Measurements from ENCODE around the gene CD1E. TPM values are rescaled to one million over a fixed set of nuclear protein-coding genes. Genes with fewer than 3 reads are reported as not detected.

CD1E gene
- total and polyA plus RNA-seq, 2 of the 13 experiments (the other 11 are each of a cell fraction or from before 2014, with no cell fraction given): not detected

DNA sequence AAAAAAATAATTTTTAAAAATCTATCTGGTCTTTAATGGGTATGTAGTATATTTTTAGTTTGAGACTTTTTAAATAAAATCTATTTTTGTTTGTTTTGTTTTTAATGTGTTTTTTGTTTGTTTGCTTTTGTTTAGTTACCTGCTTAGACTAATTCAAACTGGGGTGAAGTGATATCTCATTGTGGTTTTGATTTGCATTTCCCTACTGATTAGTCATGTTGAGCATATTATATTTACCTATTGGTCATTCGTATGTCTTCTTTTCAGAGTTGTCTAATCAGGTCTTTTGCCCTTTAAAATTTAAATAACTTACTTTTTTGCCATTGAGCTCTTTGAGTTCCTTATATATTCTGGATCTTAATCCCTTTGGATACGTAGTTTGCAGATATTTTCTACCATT is 42.6 kb upstream of the CD1E start:
- H3K9ac ChIP-seq (ENCODE audit: insufficient read depth, low read depth, low read length): no peak overlapping the region
- TF ChIP-seq RARA (CRISPR knock-in tag; IDR thresholded peaks at IDR 0.05) (no peak), ARID2 (CRISPR knock-in tag; IDR thresholded peaks at IDR 0.05; ENCODE audit: borderline replicate concordance) (no peak), ERF (CRISPR knock-in tag; IDR thresholded peaks at IDR 0.05) (no peak), ZNF780A (CRISPR knock-in tag; IDR thresholded peaks at IDR 0.05) (no peak), ZNF260 (CRISPR knock-in tag; IDR thresholded peaks at IDR 0.05; ENCODE audit: borderline replicate concordance, low read depth) (no peak), HMG20B (CRISPR knock-in tag; conservative IDR thresholded peaks at IDR 0.05) (no peak), ZNF570 (CRISPR knock-in tag; IDR thresholded peaks at IDR 0.05; ENCODE audit: borderline replicate concordance) (no peak), ZNF451 (CRISPR knock-in tag; IDR thresholded peaks at IDR 0.05) (no peak)
- TF ChIP-seq, protein P1, sequence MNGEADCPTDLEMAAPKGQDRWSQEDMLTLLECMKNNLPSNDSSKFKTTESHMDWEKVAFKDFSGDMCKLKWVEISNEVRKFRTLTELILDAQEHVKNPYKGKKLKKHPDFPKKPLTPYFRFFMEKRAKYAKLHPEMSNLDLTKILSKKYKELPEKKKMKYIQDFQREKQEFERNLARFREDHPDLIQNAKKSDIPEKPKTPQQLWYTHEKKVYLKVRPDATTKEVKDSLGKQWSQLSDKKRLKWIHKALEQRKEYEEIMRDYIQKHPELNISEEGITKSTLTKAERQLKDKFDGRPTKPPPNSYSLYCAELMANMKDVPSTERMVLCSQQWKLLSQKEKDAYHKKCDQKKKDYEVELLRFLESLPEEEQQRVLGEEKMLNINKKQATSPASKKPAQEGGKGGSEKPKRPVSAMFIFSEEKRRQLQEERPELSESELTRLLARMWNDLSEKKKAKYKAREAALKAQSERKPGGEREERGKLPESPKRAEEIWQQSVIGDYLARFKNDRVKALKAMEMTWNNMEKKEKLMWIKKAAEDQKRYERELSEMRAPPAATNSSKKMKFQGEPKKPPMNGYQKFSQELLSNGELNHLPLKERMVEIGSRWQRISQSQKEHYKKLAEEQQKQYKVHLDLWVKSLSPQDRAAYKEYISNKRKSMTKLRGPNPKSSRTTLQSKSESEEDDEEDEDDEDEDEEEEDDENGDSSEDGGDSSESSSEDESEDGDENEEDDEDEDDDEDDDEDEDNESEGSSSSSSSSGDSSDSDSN (CRISPR knock-in tag; IDR thresholded peaks at IDR 0.05): no peak
- TF ChIP-seq, protein P2, sequence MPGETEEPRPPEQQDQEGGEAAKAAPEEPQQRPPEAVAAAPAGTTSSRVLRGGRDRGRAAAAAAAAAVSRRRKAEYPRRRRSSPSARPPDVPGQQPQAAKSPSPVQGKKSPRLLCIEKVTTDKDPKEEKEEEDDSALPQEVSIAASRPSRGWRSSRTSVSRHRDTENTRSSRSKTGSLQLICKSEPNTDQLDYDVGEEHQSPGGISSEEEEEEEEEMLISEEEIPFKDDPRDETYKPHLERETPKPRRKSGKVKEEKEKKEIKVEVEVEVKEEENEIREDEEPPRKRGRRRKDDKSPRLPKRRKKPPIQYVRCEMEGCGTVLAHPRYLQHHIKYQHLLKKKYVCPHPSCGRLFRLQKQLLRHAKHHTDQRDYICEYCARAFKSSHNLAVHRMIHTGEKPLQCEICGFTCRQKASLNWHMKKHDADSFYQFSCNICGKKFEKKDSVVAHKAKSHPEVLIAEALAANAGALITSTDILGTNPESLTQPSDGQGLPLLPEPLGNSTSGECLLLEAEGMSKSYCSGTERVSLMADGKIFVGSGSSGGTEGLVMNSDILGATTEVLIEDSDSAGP (CRISPR knock-in tag; IDR thresholded peaks at IDR 0.05; ENCODE audit: borderline replicate concordance): no peak
- TF ChIP-seq, protein P3, sequence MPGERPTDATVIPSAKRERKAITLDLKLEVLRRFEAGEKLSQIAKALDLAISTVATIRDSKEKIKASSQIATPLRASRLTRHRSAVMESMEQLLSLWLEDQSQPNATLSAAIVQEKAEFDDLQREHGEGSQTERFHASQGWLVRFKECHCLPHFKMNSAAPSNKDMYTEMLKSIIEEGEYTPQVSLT (CRISPR knock-in tag; IDR thresholded peaks at IDR 0.05; ENCODE audit: borderline replicate concordance, low read depth): no peak
- H3K27me3 ChIP-seq (ENCODE audit: control insufficient read depth in 1 of 2, insufficient read depth in 2 of 2, low read length in 2 of 2): no peaks in the 10 kb centered on the region
- in situ Hi-C loops (cut with HindIII; ENCODE audit: extremely low pct_ligation_motif_present, low pct_unique_long_range_greater_than_20kb) (no loop called here), intact Hi-C loops (cut with micrococcal nuclease; ENCODE audit: unreplicated experiment) (no loop called here)
- FAIRE-seq (no peak), DNase-seq (ENCODE audit: low spot score) (no peak), ATAC-seq (no peak)
- H3K4me3 ChIP-seq (replicated peaks in 1 of 3; ENCODE audit: insufficient read depth in 1 of 3, low read depth in 2 of 3, low read length in 3 of 3): no peak overlapping the region
- 1% methylated on average over 2 of the region's 2 CpGs for WGBS (ENCODE audit: low lambda C conversion rate)
- H4K20me1 ChIP-seq (ENCODE audit: insufficient read depth, low read length): no peaks in the 10 kb centered on the region
- no peaks in the 10 kb centered on the region for H3K36me3 ChIP-seq (replicated peaks in 1 of 2; ENCODE audit: control insufficient read depth in 1 of 2, insufficient read depth in 2 of 2, low read length in 2 of 2)
- BruUV-seq (replicated peaks): no TSS peak
- peaks cover 33% of the 10 kb centered on the region for H3K9me3 ChIP-seq (ENCODE audit: low read length)
- H3K79me2 ChIP-seq (ENCODE audit: insufficient read depth, low read length): no peaks in the 10 kb centered on the region
- ChIA-PET POLR2A (no interaction called here), CTCF (ENCODE audit: low intra/inter-chr PET ratio, low total read pairs) (no interaction called here)
- no peaks in the 10 kb centered on the region for H3K4me1 ChIP-seq (ENCODE audit: insufficient read depth, low read length)
- H2AFZ ChIP-seq (ENCODE audit: low read length): no peak overlapping the region
- H3K27ac ChIP-seq (ENCODE audit: extremely low read length, insufficient read depth, low read length): no peak overlapping the region
- H3K4me2 ChIP-seq (ENCODE audit: low read depth, low read length): no peak overlapping the region
